HG02610 (cell line): ENCODE results near the gene PDK3.

Experiments used
- ATAC-seq: cut with Tn5 transposase; IDR thresholded peaks from one replicate; pipeline ENCODE4 v1.9.1; 2021; ENCODE audit warnings: mild to moderate bottlenecking, moderate library complexity; ENCODE audit not compliant: unreplicated experiment

PDK3 gene

GRCh38 chrX:24480400-24480865 is 15.3 kb downstream of the PDK3 start:
- peak; percentile 47 for ATAC-seq

DNA sequence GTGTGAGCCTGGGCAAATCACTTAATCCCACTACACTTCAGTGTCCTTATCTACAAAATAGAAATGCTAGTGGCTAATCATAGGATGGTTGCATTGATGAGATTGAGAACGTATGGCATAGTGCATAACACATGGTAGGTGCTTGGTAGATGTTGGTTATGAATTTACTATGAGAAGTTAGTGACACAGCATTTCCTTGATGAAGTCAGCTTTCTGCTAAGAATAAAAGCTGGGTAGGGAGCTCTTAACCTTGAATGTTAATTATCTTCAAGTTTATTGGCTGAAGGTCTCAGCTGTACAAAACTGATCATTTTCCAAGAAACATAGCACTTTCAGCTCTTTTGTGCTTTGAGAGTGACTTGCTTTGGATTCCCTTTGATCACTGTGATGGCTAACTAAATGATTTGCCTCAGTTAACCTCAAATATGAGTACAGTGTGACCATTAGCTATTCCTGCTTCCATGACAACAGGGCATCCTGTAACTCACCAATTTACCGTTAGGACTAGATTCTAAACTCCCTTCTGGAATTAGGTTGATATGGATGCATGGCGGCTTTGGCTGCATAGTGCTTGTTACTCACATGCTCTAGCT is 17.8 kb downstream of the PDK3 start:
- ATAC-seq, result no peak

DNA sequence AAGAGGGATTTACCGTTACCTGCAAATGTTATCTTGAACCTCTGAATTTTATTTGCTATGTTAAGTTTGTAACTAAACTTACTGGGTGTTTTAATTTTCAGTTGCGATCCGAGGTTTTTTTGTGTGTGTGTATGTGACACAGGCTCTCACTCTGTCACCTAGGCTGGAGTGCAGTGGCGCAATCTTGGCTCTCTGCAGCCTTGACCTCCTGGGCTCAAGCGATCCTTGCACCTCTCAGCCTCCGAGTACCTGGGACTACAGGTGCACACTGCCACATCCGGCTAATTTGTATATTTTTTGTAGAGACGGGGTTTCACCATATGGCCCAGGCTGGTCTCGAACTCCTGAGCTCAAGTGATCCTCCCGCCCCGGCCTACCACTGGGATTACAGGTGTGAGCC is 18.5 kb downstream of the PDK3 start:
- no peak for ATAC-seq

DNA sequence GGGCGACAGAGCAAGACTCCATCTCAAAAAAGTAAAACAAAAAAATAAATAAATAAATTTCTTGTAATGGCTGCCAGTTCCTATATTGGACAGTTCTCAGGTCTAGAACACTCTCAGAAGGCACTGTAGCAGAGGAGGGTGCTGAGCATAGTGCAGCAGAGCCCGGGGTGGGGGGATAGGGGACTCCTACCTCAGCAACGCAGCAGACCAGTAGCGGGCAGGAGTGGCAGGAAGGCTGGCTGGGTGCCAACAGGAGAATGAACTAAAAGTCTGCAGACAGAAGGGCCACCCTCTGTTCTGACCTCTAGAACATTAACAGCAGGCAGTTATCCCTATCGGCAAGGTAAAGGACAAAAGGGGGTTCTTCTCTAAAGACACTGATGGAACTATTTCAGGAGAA is 20.2 kb downstream of the PDK3 start:
- ATAC-seq, result no peak

GRCh38 chrX:24485976-24486680 is 21.0 kb downstream of the PDK3 start:
- no peak for ATAC-seq

- no peak for ATAC-seq
Observed at GRCh38 chrX:24487571-24487970, 22.5 kb downstream of the PDK3 start.

- no peak for ATAC-seq
Observed at GRCh38 chrX:24491741-24492140, 26.7 kb downstream of the PDK3 start.

DNA sequence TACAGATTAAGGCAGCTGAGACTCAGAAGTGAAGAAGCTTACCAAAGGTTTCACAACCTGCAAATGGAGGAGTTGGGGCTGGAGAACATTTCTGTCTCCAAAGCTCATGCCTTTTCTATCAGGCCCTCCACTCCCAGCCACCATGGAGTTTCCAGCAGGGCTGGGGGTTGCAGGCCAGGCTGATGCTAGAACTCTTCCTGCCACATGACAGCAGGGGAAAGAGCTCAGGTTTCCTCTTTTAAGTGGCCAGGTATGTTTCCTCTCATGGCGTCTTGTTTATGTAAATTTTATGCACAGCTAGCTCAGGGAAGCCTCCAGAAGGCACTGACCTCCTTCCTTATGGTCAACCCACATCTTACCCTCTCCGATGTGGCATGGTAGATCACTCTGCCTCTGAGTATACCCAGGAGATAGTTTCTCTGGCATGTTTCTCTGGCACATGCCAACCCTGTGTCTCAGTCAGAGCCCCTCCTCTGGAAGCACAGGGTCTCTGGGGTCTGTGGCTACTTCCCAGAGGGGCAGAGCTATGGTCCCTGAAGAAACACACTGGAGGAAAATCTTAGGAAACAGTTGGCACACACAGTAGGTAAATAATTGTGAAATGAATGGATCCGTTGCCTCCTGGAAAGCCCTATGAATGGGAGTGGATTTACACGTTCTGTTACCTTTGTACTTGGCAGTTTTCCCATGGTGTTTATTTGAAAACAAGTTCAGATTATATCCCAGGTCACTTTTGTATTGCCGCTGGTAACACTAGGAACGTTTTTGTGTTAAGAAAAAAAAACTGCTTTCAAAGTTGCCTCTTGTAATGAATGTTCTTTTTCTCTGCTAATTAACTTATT is 28.9 kb downstream of the PDK3 start:
- ATAC-seq, result no peak

GRCh38 chrX:24494647-24495075 is 29.6 kb downstream of the PDK3 start:
- no peak for ATAC-seq

DNA sequence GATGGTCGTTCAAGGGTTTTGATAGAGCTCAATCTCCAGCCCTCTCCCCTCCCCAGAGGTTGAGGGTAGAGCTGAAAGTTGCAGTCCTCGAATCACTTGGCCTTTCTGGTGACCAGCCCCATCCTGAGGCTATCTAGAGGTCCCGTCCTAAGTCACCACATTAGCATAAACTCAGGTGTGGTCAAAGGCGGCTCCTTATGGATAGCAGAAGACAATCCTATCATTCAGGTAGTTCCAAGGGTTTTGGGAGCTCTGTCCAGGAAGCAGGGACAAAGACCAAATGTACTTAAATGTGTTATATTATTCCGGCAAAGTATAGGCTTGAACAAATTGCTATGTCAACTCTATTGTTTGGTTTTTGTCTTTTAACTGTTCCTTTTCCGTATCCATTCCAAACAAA is 30.6 kb downstream of the PDK3 start:
- ATAC-seq, result no peak

- ATAC-seq, result no peak
Observed at GRCh38 chrX:24498181-24498580, 33.1 kb downstream of the PDK3 start.

DNA sequence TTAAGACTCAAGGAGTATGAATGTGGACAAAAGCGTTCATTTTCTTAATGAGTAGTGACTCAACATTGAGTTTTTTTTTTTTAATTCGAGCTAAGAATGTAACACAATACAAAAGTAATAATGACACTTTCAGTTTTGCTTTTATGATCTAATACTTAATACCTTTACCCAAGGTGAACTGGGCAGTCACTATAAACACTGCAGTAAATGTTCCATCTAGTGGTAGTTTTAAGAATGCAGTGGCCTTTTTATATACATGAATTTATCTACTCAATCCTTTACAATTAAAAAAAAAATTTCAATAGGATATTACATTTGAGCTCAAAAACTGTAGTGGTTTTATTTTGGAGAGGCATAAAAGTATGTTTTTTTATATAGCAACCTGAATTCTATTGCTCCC is 33.9 kb downstream of the PDK3 start:
- ATAC-seq, result no peak

- ATAC-seq, result peak; percentile 87
Observed at GRCh38 chrX:24506082-24506481, 41.0 kb downstream of the PDK3 start.

DNA sequence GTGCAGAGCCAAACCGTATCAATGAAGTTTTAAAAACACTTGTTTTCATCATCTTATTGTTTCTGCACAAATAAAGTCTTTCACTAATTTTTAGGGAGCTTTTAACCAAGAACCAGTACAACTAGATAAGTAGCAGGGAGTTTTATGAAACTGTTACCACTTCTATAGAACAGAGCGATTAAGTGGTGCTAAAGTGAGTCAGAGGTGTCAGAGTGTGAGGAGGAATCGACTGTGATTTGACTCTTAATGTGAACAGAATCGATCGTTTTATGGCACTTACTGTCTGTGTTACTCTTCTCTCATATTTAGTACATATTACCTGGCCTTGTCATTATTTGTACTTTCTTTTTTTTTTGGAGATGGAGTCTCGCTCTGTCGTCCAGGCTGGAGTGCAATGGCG is 43.3 kb downstream of the PDK3 start:
- ATAC-seq, result no peak

DNA sequence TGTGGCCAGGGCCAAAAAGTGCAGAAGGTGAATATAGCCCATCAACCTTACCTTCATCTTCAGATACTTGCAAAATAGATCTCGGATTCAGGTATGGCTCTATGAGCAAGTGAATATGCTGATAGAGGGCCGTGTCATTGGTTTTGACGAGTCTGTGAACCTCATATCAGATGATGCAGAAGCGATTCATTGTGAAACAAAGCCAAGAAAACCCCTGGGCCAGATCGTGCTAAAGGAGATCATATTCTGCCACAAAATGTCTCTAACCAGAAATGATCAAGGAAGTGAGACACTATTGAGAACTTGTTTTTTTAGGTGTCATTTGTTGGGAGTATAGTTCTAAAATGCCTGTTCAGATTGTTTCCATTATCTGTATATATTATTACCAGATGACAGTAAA is 48.3 kb downstream of the PDK3 start:
- ATAC-seq, result peak; percentile 99

GRCh38 chrX:24515447-24515846 is 50.4 kb downstream of the PDK3 start:
- ATAC-seq, result no peak

DNA sequence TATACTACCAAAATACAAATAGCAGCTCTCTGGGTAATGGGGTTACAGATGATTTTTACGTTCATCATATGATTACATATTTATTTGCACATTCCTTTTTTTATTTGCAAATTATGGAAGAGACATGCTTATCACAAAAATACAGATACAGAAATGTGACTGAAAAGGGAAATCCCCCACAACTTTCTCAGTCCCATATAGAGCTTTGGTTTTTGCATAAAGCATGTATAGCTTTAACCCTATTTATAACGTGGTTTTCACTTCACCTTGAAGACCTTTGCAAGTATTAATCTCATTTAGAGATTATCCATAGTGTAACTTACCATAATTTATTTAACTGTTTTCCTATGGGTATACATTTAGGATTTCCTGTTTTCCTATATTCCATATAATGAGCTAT is 55.4 kb downstream of the PDK3 start:
- no peak for ATAC-seq

GRCh38 chrX:24525455-24525854 is 60.4 kb downstream of the PDK3 start:
- ATAC-seq, result no peak

GRCh38 chrX:24526616-24527015 is 61.5 kb downstream of the PDK3 start:
- ATAC-seq, result no peak

DNA sequence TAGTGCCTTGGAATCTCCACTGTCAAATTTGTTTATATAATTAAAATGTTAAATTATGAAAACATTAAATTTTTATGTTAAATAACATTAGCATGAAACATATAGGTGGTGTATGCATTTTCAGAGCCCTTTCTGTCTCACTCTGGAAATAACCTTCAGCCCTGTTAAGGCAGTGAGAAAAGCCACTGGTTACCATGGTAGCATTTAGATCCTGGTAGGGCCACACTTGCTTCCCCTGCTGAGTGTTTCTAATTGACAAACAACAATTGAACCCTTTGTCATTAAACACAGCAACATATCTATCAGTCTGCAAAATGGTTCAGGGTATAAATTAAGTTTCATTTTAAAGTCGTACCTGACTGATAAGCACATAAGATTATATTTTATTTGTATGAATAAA is 63.5 kb downstream of the PDK3 start:
- no peak for ATAC-seq

DNA sequence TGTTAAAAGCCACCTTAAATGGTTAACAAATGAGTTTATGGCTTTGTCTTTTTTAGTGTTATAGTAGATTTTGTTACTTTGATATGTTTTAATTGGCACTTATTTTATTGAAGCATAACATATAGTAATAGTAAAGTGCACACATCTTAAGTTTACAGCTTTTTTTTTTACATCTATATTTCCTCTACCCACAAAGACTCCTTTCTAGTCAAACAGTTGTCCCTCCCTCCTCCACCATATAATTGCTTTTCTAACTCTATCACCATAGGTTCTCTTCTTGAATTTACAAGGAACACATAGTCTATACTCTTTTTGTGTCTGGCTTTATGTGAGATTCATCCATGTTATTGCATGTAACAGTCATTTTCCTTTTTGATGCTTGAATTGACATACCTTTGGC is 71.5 kb downstream of the PDK3 start:
- ATAC-seq, result no peak

DNA sequence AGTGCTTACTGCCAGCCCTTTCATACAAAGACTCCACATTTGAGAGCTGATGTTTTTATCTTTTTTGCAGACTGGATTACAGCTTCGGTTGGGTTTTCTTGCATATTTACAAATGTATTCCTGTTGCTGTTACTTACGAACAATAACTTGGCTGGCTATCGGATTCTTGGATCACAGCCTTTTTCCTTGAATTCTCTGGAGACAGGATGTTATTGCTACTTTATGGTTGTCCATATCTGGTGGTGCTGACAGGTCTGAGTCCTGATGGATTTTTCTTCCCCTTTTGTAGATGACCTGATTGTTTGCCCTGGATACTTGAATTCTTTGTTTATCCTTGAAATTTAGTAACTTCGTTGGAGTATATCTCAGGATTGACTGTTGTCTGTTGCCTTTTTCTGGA is 77.7 kb downstream of the PDK3 start:
- ATAC-seq, result no peak
